IMR-90 (cell line): ENCODE results near the gene PDCD11.

Source experiments
- BHLHE40 ChIP-seq: fragments of 150-350 bp; IDR thresholded peaks from 2 replicates; pipeline ENCODE4 v1.6.1; 2016; ENCODE audit warnings: mild to moderate bottlenecking, low read depth, low read length
- CEBPB ChIP-seq: IDR thresholded peaks from 2 replicates; pipeline ENCODE4 v1.6.1; 2012; ENCODE audit warnings: low read depth, low read length, improper control_type of control experiment
- CHD1 ChIP-seq: IDR thresholded peaks from 2 replicates; pipeline ENCODE4 v1.6.1; 2012; ENCODE audit warnings: low read depth, low read length, improper control_type of control experiment
- FOS ChIP-seq: fragments of 150-350 bp; IDR thresholded peaks from 2 replicates; pipeline ENCODE4 v1.6.1; 2016; ENCODE audit warnings: low read depth, low read length
- MXI1 ChIP-seq: IDR thresholded peaks from 2 replicates; pipeline ENCODE4 v1.6.1; 2012; ENCODE audit warnings: low read depth, mild to moderate bottlenecking, low read length, moderate library complexity, borderline replicate concordance
- POLR2A ChIP-seq: IDR thresholded peaks from 2 replicates; pipeline ENCODE4 v1.6.1; 2012; ENCODE audit warnings: mild to moderate bottlenecking, low read depth, low read length
- RAD21 ChIP-seq: IDR thresholded peaks from 2 replicates; pipeline ENCODE4 v1.6.1; 2012; ENCODE audit warnings: low read length, improper control_type of control experiment
- SMC3 ChIP-seq: fragments of 150-350 bp; IDR thresholded peaks from 2 replicates; pipeline ENCODE4 v1.6.1; 2016; ENCODE audit warnings: low read depth, mild to moderate bottlenecking, antibody characterized with exemption, low read length, moderate library complexity
- TF ChIP-seq, protein P1 (sequence below): conservative IDR thresholded peaks from 2 replicates; pipeline ENCODE4 v1.5.1; 2012; ENCODE audit warnings: mild to moderate bottlenecking, low read depth, low read length, improper control_type of control experiment
- TF ChIP-seq, protein P2 (sequence below): fragments of 150-350 bp; IDR thresholded peaks from 2 replicates; pipeline ENCODE4 v1.6.1; 2017; ENCODE audit warnings: mild to moderate bottlenecking, antibody characterized with exemption, low read length, low read depth
- TF ChIP-seq, protein P3 (sequence below): fragments of 150-350 bp; IDR thresholded peaks from 2 replicates; pipeline ENCODE4 v1.6.1; 2016; ENCODE audit warnings: low read depth, mild to moderate bottlenecking, low read length, moderate library complexity, borderline replicate concordance

DNA sequence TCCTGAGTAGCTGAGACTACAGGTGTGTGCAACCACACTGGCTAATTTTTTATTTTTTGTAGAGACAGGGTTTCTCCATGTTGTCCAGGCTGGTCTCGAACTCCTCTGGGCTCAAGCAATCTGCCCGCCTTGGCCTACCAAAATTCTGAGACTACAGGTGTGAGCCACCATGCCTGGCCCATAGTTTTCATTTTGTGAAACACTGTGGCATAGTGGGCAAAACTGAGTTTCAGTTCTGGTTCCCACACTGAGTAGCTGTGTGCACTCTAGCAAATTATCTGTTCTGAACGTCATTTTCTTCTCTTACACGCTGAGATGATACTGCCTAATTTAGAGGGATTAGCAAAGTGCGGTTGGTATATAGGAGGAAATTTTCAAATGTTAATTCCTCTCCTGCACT, 13.7 kb upstream of the PDCD11 start:
- TF ChIP-seq, protein P1, sequence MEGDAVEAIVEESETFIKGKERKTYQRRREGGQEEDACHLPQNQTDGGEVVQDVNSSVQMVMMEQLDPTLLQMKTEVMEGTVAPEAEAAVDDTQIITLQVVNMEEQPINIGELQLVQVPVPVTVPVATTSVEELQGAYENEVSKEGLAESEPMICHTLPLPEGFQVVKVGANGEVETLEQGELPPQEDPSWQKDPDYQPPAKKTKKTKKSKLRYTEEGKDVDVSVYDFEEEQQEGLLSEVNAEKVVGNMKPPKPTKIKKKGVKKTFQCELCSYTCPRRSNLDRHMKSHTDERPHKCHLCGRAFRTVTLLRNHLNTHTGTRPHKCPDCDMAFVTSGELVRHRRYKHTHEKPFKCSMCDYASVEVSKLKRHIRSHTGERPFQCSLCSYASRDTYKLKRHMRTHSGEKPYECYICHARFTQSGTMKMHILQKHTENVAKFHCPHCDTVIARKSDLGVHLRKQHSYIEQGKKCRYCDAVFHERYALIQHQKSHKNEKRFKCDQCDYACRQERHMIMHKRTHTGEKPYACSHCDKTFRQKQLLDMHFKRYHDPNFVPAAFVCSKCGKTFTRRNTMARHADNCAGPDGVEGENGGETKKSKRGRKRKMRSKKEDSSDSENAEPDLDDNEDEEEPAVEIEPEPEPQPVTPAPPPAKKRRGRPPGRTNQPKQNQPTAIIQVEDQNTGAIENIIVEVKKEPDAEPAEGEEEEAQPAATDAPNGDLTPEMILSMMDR = no peak
- TF ChIP-seq RAD21 (no peak), CEBPB (no peak), MXI1 (no peak), FOS (no peak), CHD1 (no peak), BHLHE40 (no peak), POLR2A (no peak), SMC3 (no peak)
- TF ChIP-seq, protein P2, sequence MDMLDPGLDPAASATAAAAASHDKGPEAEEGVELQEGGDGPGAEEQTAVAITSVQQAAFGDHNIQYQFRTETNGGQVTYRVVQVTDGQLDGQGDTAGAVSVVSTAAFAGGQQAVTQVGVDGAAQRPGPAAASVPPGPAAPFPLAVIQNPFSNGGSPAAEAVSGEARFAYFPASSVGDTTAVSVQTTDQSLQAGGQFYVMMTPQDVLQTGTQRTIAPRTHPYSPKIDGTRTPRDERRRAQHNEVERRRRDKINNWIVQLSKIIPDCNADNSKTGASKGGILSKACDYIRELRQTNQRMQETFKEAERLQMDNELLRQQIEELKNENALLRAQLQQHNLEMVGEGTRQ = no peak
- TF ChIP-seq, protein P3, sequence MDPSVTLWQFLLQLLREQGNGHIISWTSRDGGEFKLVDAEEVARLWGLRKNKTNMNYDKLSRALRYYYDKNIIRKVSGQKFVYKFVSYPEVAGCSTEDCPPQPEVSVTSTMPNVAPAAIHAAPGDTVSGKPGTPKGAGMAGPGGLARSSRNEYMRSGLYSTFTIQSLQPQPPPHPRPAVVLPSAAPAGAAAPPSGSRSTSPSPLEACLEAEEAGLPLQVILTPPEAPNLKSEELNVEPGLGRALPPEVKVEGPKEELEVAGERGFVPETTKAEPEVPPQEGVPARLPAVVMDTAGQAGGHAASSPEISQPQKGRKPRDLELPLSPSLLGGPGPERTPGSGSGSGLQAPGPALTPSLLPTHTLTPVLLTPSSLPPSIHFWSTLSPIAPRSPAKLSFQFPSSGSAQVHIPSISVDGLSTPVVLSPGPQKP = no peak
